Measurements from ENCODE around the gene NMT1. TPM values are rescaled to one million over a fixed set of nuclear protein-coding genes. Genes with fewer than 3 reads are reported as not detected.

NMT1 gene
- total and polyA plus RNA-seq, 2 of the 13 experiments (the other 11 are each of a cell fraction or from before 2014, with no cell fraction given), result 75.7 to 142 TPM

GRCh38 chr17:45129426-45129939, 68.4 kb downstream of the NMT1 start (continued):
- TF ChIP-seq SOX13 (IDR thresholded peaks at IDR 0.05) (no peak), SOX13 (CRISPR knock-in tag; conservative IDR thresholded peaks at IDR 0.05 in 1 of 2, IDR thresholded peaks at IDR 0.05 in 1 of 2) (peak in 1 of 2 experiments; percentile 75; a peak in 2 of 4 replicates), ZSCAN22 (CRISPR knock-in tag; IDR thresholded peaks at IDR 0.05) (no peak), TCF7L2 (IDR thresholded peaks at IDR 0.05; ENCODE audit: low read depth, low read length) (no peak), ZNF678 (CRISPR knock-in tag; IDR thresholded peaks at IDR 0.05) (no peak), USF2 (IDR thresholded peaks at IDR 0.05; ENCODE audit: low read depth, low read length) (no peak), USF2 (CRISPR knock-in tag; IDR thresholded peaks at IDR 0.05; ENCODE audit: borderline replicate concordance) (no peak), ZNF263 (CRISPR knock-in tag; IDR thresholded peaks at IDR 0.05) (peak; percentile 98), PRMT3 (CRISPR knock-in tag; IDR thresholded peaks at IDR 0.05; ENCODE audit: borderline replicate concordance, low read depth) (no peak), SP5 (CRISPR knock-in tag; IDR thresholded peaks at IDR 0.05; ENCODE audit: borderline replicate concordance, low read depth) (peak; percentile 40), ZNF572 (CRISPR knock-in tag; IDR thresholded peaks at IDR 0.05) (no peak), NCOR1 (IDR thresholded peaks at IDR 0.05; ENCODE audit: borderline replicate concordance, low read length) (no peak), EEA1 (CRISPR knock-in tag; IDR thresholded peaks at IDR 0.05; ENCODE audit: borderline replicate concordance) (peak; percentile 38; the same call in 1 of the 2 replicates), ZFP41 (CRISPR knock-in tag; IDR thresholded peaks at IDR 0.05; ENCODE audit: borderline replicate concordance) (no peak), SRSF4 (IDR thresholded peaks at IDR 0.05; ENCODE audit: low read depth, low read length, poor library complexity, severe bottlenecking) (no peak), ZNF816 (CRISPR knock-in tag; IDR thresholded peaks at IDR 0.05; ENCODE audit: borderline replicate concordance) (no peak), ZNF619 (CRISPR knock-in tag; IDR thresholded peaks at IDR 0.05) (no peak), HOXD1 (CRISPR knock-in tag; IDR thresholded peaks at IDR 0.05) (no peak), GTF2F1 (IDR thresholded peaks at IDR 0.05; ENCODE audit: low read length) (no peak), ASH2L (IDR thresholded peaks at IDR 0.05; ENCODE audit: insufficient read length, low read depth, low read length) (peak; percentile 43), CEBPG (CRISPR knock-in tag; IDR thresholded peaks at IDR 0.05) (peak; percentile 93), XRCC5 (optimal IDR thresholded peaks at IDR 0.05; ENCODE audit: low read length) (peak; percentile 12), PBX2 (CRISPR knock-in tag; IDR thresholded peaks at IDR 0.05) (no peak)
- TF ChIP-seq, protein P1, sequence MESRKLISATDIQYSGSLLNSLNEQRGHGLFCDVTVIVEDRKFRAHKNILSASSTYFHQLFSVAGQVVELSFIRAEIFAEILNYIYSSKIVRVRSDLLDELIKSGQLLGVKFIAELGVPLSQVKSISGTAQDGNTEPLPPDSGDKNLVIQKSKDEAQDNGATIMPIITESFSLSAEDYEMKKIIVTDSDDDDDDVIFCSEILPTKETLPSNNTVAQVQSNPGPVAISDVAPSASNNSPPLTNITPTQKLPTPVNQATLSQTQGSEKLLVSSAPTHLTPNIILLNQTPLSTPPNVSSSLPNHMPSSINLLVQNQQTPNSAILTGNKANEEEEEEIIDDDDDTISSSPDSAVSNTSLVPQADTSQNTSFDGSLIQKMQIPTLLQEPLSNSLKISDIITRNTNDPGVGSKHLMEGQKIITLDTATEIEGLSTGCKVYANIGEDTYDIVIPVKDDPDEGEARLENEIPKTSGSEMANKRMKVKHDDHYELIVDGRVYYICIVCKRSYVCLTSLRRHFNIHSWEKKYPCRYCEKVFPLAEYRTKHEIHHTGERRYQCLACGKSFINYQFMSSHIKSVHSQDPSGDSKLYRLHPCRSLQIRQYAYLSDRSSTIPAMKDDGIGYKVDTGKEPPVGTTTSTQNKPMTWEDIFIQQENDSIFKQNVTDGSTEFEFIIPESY (CRISPR knock-in tag; IDR thresholded peaks at IDR 0.05), result peak; percentile 97
- TF ChIP-seq, protein P2, sequence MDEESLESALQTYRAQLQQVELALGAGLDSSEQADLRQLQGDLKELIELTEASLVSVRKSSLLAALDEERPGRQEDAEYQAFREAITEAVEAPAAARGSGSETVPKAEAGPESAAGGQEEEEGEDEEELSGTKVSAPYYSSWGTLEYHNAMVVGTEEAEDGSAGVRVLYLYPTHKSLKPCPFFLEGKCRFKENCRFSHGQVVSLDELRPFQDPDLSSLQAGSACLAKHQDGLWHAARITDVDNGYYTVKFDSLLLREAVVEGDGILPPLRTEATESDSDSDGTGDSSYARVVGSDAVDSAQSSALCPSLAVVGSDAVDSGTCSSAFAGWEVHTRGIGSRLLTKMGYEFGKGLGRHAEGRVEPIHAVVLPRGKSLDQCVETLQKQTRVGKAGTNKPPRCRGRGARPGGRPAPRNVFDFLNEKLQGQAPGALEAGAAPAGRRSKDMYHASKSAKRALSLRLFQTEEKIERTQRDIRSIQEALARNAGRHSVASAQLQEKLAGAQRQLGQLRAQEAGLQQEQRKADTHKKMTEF (CRISPR knock-in tag; IDR thresholded peaks at IDR 0.05), result peak; percentile 40; the same call in 1 of the 2 replicates

All from HepG2 (cell line).